Lower lobe of right lung (tissue), 2 donors: Measurements from ENCODE around the gene BBC3. TPM values are rescaled to one million over a fixed set of nuclear protein-coding genes. Genes with fewer than 3 reads are reported as not detected.

Experiments used
- ATAC-seq, 2 donors: fragments of 200-7000 bp; cut with Tn5 transposase; one replicate each; pipeline ENCODE4 v1.9.1; 2020 to 2022; ENCODE audit warnings: mild to moderate bottlenecking in 2 of 2, moderate library complexity in 2 of 2
- DNase-seq: peaks from one replicate; pipeline ENCODE4 v3.0.0-alpha.2; 2020
- H3K27ac ChIP-seq: fragments of 200-600 bp; one replicate; pipeline ENCODE4 v1.8.0; 2022
- H3K27me3 ChIP-seq: fragments of 200-600 bp; one replicate; pipeline ENCODE4 v1.8.0; 2022; ENCODE audit warnings: low read depth
- H3K36me3 ChIP-seq: fragments of 200-600 bp; one replicate; pipeline ENCODE4 v1.8.0; 2022; ENCODE audit warnings: mild to moderate bottlenecking
- H3K4me1 ChIP-seq: fragments of 200-600 bp; one replicate; pipeline ENCODE4 v1.8.0; 2022
- H3K4me3 ChIP-seq: fragments of 200-600 bp; one replicate; pipeline ENCODE4 v1.8.0; 2022; ENCODE audit warnings: mild to moderate bottlenecking
- H3K9me3 ChIP-seq: fragments of 200-600 bp; one replicate; pipeline ENCODE4 v1.8.0; 2022
- intact Hi-C: fragments of 100-400 bp; cut with DNase I; formaldehyde crosslinking; loops from one replicate; pipeline ENCODE4 v1.11.0; 2022
- microRNA-seq: library from miRNA; unstranded; fragments of <30 nt; microRNA quantifications from one replicate; pipeline ENCODE4 v1.2.0, GENCODE V29; 2020; ENCODE audit warnings: borderline number of aligned reads
- total RNA-seq: library from RNA; stranded (reverse); fragmentation: NEBNext Ultra II Directional; extraction: Animal tissue kit (Norgen Biotek cat#: 25700); gene quantifications from one replicate; pipeline ENCODE4 v1.2.1, GENCODE V29; 2021
- TF ChIP-seq, protein P1 (sequence below): fragments of 200-600 bp; IDR thresholded peaks from one replicate; pipeline ENCODE4 v1.8.0; 2022; ENCODE audit warnings: antibody characterized with exemption, mild to moderate bottlenecking
- donor health status: DM: no; HTN: yes; CAD: no; lungs with severe emphysema.

Gene BBC3
- total RNA-seq, 1 donor from 2014 or later, result 18.5 TPM

DNA sequence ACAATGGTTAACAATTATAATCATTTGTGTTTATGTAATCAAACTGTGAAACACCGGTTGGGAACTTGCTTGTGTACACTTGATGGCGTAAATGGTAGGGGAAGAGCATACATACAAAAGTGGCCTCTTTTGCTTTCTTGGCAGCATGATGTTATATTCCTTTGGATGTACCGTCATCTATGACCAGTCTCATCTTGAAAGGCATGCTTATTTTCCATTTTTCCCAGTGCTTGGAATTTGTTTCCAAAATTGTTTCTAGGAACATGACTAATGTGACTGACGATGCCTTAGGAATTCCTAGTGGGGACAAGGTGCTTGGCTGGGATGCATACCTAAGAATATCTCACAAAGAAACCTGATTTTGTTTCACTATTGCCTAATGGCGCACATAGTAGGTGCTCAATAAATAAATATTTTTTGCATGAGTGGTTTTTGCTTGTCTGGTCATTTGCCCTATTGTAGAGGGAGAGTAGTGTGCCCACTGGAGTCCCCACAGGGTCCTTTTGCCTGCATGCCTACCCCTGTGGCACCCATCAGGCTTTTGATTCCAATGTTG lies 54.9 kb downstream of the BBC3 start:
- TF ChIP-seq, protein P1, sequence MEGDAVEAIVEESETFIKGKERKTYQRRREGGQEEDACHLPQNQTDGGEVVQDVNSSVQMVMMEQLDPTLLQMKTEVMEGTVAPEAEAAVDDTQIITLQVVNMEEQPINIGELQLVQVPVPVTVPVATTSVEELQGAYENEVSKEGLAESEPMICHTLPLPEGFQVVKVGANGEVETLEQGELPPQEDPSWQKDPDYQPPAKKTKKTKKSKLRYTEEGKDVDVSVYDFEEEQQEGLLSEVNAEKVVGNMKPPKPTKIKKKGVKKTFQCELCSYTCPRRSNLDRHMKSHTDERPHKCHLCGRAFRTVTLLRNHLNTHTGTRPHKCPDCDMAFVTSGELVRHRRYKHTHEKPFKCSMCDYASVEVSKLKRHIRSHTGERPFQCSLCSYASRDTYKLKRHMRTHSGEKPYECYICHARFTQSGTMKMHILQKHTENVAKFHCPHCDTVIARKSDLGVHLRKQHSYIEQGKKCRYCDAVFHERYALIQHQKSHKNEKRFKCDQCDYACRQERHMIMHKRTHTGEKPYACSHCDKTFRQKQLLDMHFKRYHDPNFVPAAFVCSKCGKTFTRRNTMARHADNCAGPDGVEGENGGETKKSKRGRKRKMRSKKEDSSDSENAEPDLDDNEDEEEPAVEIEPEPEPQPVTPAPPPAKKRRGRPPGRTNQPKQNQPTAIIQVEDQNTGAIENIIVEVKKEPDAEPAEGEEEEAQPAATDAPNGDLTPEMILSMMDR, result no peak
- H3K27me3 ChIP-seq, result no peaks in the 10 kb centered on the region
- peaks cover 26% of the 10 kb centered on the region for H3K4me1 ChIP-seq
- no peaks in the 10 kb centered on the region for H3K9me3 ChIP-seq
- intact Hi-C loops, result no loop called here
- H3K36me3 ChIP-seq, result peaks cover 36% of the 10 kb centered on the region
- no peak for DNase-seq
- H3K4me3 ChIP-seq, result no peak overlapping the region
- peak; percentile 13 to 79 for ATAC-seq
- H3K27ac ChIP-seq, result peak overlapping the region; percentile 44

- TF ChIP-seq, protein P1, result no peak
- H3K9me3 ChIP-seq, result no peaks in the 10 kb centered on the region
- intact Hi-C loops, result no loop called here
- H3K36me3 ChIP-seq, result peaks cover 59% of the 10 kb centered on the region
- H3K27me3 ChIP-seq, result no peaks in the 10 kb centered on the region
- H3K27ac ChIP-seq, result no peak overlapping the region
- DNase-seq, result no peak
- H3K4me1 ChIP-seq, result peaks cover 25% of the 10 kb centered on the region
- ATAC-seq, result no peak
- no peak overlapping the region for H3K4me3 ChIP-seq
These were observed 58.1 kb downstream of the BBC3 start for GRCh38 chr19:47172666-47173455.

Small RNAs within 50 kb of the gene (microRNA-seq; reads per million reads assigned to microRNA genes)
- not detected for gene MIR3190
- not detected for gene MIR3191

Other genes with a start within 250 kb of the BBC3 start
- gene NPAS1, start 211.4 kb downstream of the BBC3 start, total RNA-seq, result 1.8 TPM
- gene TMEM160, start 182.6 kb downstream of the BBC3 start, total RNA-seq, result 29.5 TPM
- 49.3 TPM for gene ZC3H4, start 117.4 kb downstream of the BBC3 start, total RNA-seq
- gene SAE1, start 100.4 kb downstream of the BBC3 start, total RNA-seq, result 49.9 TPM
- 30.7 TPM for gene CCDC9, start 25.3 kb upstream of the BBC3 start, total RNA-seq
- gene INAFM1, start 43.7 kb upstream of the BBC3 start, total RNA-seq, result 18.0 TPM
- gene C5AR1, start 78.7 kb upstream of the BBC3 start, total RNA-seq, result 79.9 TPM
- gene C5AR2, start 101.0 kb upstream of the BBC3 start, total RNA-seq, result 6.4 TPM
- 14.5 TPM for gene DHX34, start 118.1 kb upstream of the BBC3 start, total RNA-seq
- 5.3 TPM for gene MEIS3, start 188.3 kb upstream of the BBC3 start, total RNA-seq
- 0.27 TPM for gene SLC8A2, start 240.7 kb upstream of the BBC3 start, total RNA-seq